RWPE2 (cell line): Measurements from ENCODE around the gene TFCP2.

Experiments used
- ATAC-seq: fragments of 200-7000 bp; cut with Tn5 transposase; 3 replicates; pipeline ENCODE4 v1.9.1; 2021; ENCODE audit warnings: low read depth
- DNase-seq: peaks from one replicate; pipeline ENCODE4 v3.0.0-alpha.2; 2020; ENCODE audit warnings: low spot score
- H3K27ac ChIP-seq: fragments of 450-650 bp; 2 replicates; pipeline ENCODE4 v1.5.1; 2017; ENCODE audit warnings: mild to moderate bottlenecking; ENCODE audit not compliant: poor library complexity, severe bottlenecking
- H3K27me3 ChIP-seq: fragments of 250-450 bp; sonication (Bioruptor Pico); 2 replicates; pipeline ENCODE4 v1.5.1; 2021; ENCODE audit warnings: mild to moderate bottlenecking, moderate library complexity; ENCODE audit not compliant: insufficient read depth, poor library complexity, severe bottlenecking
- H3K36me3 ChIP-seq: fragments of 250-450 bp; sonication (Bioruptor Pico); 2 replicates; pipeline ENCODE4 v1.5.1; 2020; ENCODE audit warnings: low read depth, mild to moderate bottlenecking, moderate library complexity
- H3K4me1 ChIP-seq: fragments of 250-450 bp; sonication (Bioruptor Pico); 2 replicates; pipeline ENCODE4 v1.5.1; 2021; ENCODE audit warnings: mild to moderate bottlenecking, moderate library complexity; ENCODE audit not compliant: insufficient read depth, poor library complexity, severe bottlenecking
- H3K4me3 ChIP-seq: fragments of 250-450 bp; sonication (Bioruptor Pico); 2 replicates; pipeline ENCODE4 v1.5.1; 2021; ENCODE audit warnings: mild to moderate bottlenecking, moderate library complexity; ENCODE audit not compliant: severe bottlenecking
- H3K9me3 ChIP-seq: fragments of 250-450 bp; sonication (Bioruptor Pico); 2 replicates; pipeline ENCODE4 v1.5.1; 2021; ENCODE audit warnings: mild to moderate bottlenecking, moderate library complexity; ENCODE audit not compliant: severe bottlenecking
- CTCF ChIP-seq: fragments of 450-650 bp; IDR thresholded peaks from one replicate; pipeline ENCODE4 v1.5.1; 2017; ENCODE audit warnings: mild to moderate bottlenecking, moderate library complexity; ENCODE audit not compliant: poor library complexity, severe bottlenecking

TFCP2 gene

DNA sequence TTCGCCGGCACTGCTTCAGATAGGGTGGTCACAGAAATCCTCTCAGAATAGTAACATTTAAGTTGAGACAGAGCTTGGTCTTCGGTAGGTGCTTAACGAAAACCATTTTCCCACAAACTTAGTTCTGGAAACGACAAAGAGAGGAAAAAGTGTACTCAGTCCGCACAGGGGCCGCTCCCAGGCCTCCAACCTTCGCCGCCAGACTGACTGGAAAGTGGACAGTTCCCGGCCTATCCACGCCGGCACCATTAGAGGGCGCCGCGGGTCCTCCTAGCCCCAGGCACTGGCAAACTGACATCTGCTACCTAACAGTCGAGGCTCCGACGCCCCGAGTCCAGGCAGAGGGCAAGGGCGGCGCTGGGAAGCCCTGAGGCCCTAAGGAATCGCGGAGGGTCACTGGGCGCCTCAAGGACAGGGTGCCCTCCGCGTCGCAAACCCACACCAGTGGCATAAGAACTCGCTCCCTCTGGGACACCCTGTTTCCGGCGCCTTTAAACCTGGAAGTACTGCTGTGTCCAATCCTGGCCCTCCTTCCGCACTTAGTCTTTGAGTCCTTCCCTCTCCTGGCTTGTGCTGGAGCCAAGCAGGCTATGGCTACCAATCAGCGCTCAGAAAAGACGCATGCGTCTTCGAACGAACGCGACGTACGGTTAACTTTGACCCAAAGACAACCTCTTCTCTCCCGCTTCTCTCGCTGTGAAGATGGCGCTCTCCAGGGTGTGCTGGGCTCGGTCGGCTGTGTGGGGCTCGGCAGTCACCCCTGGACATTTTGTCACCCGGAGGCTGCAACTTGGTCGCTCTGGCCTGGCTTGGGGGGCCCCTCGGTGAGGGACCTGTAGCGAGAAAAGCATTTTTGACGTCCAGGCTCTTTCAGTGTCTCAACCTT lies 125.0 kb downstream of the TFCP2 start, which contains the start of gene LETMD1:
LETMD1 (plus strand) TSS at position 673 of the 886 bp plus-strand sequence; CDS start at position 703, 30 bp downstream.
- peaks cover 7% of the 10 kb centered on the region for H3K4me1 ChIP-seq
- DNase-seq (peak; percentile 94), ATAC-seq (peak; percentile 99)
- H3K9me3 ChIP-seq, result no peaks in the 10 kb centered on the region
- no peaks in the 10 kb centered on the region for H3K27me3 ChIP-seq
- peak within 1 kb of the TSS; percentile 46 for H3K27ac ChIP-seq
- H3K36me3 ChIP-seq, result peaks cover 34% of the 10 kb centered on the region
- peak within 1 kb of the TSS; percentile 48 for H3K4me3 ChIP-seq
- TF ChIP-seq CTCF, result peak; percentile 98
